ENCODE data around the gene GSTM3.

DNA sequence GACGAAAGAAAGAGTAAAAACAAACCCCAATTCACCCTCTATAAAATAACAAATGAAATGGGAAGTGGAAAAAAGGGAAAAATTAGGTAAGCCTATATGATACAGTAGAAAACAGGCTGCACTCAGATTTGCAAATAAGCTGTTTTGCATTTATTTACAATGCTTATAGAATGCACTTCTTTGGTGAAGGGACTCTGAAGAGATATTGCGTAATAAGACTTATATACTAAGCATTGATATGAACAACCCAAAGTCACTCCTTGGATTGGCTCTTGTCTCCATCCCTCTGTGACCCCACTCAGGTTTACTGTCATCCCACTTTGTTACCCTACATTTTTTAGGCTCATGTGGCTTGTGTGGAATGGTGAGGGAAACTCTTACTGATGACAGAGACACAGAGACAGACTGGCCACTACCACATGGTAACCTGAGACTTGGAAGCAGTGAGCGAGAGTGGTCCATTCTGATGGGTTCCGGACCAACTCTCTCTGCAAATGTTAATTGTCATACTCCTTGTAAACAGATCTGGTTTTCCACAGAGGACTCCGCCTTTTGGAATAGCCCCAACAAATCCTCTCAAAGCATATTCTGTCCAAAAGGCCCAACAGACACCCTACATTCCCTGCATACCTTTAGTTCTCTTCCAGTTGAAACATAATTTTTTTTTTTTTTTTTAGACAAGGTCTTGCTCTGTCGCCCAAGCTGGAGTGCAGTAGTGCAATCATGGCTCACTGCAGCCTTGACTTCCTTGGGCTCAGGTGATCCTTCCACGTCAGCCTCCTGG, 17.7 kb downstream of the GSTM3 start:
- TF ChIP-seq CTCF (IDR thresholded peaks at IDR 0.05) (no peak), POLR2A (IDR thresholded peaks at IDR 0.05) (no peak)

Data from lower leg skin (tissue), 3 donors.